ENCODE data around the gene NTN5.

Gene NTN5

GRCh38 chr19:48678201-48678600 is 5.4 kb upstream of the NTN5 start:
- no peak for TF ChIP-seq CTCF (IDR thresholded peaks at IDR 0.05; ENCODE audit: insufficient read depth, missing control alignments)

GRCh38 chr19:48676887-48677286 is 4.1 kb upstream of the NTN5 start:
- no peak for FAIRE-seq

More at GRCh38 chr19:48678201-48678600, 5.4 kb upstream of the NTN5 start:
- DNase-seq (ENCODE audit: insufficient read length, low spot score) (no peak), FAIRE-seq (no peak)

DNA sequence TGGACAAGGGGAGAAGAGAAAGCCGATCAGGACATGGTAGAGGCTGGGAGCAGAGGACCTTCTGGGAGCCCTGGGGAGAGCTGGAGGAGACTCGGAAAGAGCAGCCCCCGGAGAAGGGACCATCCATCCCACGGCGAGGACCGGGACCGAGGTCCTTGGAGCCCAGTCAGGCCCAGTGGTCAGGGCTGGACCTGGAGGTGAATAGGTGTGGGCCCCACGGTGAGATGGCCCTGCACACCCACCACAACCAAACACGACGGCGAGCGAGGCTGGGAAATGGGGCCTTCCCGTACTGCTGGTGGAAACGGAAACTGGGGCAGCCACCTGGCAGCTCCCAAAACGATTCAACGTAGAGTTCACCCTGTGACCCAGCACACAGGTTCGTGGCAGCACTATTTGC is 3.7 kb upstream of the NTN5 start:
- no peak for FAIRE-seq
- no peak for DNase-seq (ENCODE audit: insufficient read length, low spot score)
- no peak for TF ChIP-seq CTCF (IDR thresholded peaks at IDR 0.05; ENCODE audit: insufficient read depth, missing control alignments)

More at GRCh38 chr19:48676887-48677286, 4.1 kb upstream of the NTN5 start:
- no peak for DNase-seq (ENCODE audit: insufficient read length, low spot score)
- no peak for TF ChIP-seq CTCF (IDR thresholded peaks at IDR 0.05; ENCODE audit: insufficient read depth, missing control alignments)

DNA sequence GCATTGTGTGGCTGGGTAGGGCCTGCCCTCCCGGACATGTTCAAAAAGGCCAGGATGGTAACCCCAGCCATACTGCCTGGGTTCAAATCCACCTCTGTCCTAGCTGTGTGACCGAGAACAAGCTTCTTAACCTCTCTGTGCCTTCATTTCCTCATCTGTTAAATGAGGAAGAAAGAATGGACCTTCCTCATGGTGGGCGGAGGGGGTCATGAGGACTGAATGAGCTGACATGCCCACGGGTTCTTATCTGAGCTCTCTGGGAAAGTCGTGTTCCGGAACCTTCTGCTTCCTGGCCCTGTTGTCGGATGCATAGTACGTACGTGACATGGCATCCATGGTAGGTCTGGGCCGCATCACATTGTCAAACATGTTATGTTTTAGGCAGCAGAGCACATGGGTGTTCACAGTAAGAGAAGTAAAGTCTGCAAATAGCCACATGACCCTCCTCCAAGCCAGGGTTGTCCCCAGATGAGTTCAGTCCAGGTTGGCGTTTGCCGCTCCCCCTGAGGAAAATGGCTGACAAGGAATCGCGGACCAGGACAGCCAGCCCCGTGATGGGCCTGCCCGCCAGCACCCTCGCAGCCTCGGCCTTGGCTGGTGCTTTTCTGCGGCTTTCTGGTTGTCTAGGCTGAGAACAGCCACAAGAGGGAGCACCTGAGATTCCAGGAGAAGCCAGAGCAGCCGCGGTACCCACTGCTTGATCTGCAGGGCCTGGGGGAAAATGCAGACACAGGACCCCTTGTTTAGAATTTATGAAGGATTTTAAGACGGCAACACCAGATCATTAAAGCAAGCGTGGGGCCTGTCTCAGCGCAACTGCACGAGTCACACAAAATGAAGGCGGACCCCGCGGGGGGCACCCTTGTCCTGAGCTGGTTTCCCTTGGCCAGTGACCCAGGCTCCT is 2.4 kb upstream of the NTN5 start:
- FAIRE-seq (no peak), DNase-seq (ENCODE audit: insufficient read length, low spot score) (peak; percentile 95)
- peak; percentile 88 for TF ChIP-seq CTCF (IDR thresholded peaks at IDR 0.05; ENCODE audit: insufficient read depth, missing control alignments)

- FAIRE-seq (no peak), DNase-seq (ENCODE audit: insufficient read length, low spot score) (no peak)
- TF ChIP-seq CTCF (IDR thresholded peaks at IDR 0.05; ENCODE audit: insufficient read depth, missing control alignments): no peak
Observed at GRCh38 chr19:48674216-48674809, 1.5 kb upstream of the NTN5 start.

- FAIRE-seq (no peak), DNase-seq (ENCODE audit: insufficient read length, low spot score) (no peak)
- TF ChIP-seq CTCF (IDR thresholded peaks at IDR 0.05; ENCODE audit: insufficient read depth, missing control alignments): no peak
Observed at GRCh38 chr19:48673436-48674100, 751 bp upstream of the NTN5 start.
